Cerebellar nuclear complex (tissue), 1 donor: Measurements from ENCODE around the gene AUTS2.

Source experiments
- DNase-seq, 2 experiments: peaks; one replicate each; lab custom pipeline; 2025; lab: John Stamatoyannopoulos, UW

Gene AUTS2

DNA sequence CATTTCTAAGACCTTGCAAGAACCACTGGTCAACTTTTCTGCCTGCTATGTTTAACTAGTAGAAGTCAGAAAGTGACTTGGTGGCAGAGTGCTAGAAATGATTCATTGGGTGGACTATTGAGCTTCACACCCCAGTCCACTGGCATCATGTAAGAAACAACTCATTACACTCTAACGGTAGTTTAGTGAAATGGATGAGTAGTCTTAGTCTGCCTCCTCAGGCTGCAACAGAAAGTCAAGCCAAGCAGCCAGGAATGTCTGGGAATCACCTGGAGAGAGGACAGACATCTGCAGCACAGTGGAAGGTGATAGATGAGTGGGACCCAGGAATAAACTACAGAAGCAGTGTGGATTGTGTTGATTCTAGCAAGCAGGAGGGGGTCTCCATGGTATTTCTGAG is 125.4 kb downstream of the AUTS2 start:
- DNase-seq: no peak

DNA sequence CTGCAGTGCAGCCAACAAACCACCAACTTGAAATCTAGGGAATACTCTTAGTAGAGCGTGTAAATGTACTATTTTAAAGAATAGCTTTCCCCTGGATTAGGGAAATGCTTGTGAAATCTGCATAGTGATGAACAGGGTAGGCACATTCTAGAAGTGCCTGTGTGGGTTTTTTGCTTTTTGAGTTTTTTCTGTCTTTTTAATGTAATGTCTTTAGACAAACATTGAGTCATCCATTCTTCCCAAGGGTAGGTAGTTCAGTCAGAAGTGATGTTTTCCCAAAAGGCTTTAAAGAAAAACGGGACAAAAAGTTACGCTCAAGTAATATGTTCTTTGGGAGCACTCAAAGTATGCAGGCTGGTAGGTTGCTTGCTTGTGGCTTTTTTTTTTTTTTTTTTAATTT is 130.0 kb downstream of the AUTS2 start:
- no peak for DNase-seq

DNA sequence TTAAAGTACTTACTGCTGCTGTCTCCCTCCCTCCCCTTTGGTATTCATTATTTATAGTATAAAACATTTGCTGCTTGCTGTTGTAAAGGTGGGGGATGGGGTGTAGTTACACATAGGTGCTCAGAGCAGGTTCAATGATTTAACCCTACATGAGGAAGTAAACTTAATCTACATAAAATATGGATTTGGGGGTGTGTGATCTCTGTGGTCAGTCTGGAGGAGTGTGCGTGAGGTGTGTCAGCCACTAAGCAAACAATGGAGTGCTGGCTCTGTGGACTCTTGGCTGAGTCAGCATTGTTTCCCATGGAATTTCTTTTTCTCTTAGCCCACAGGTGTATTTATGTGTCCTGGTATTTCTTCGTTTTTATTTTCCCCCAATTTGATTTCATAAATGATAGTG is 133.9 kb downstream of the AUTS2 start:
- no peak for DNase-seq

DNA sequence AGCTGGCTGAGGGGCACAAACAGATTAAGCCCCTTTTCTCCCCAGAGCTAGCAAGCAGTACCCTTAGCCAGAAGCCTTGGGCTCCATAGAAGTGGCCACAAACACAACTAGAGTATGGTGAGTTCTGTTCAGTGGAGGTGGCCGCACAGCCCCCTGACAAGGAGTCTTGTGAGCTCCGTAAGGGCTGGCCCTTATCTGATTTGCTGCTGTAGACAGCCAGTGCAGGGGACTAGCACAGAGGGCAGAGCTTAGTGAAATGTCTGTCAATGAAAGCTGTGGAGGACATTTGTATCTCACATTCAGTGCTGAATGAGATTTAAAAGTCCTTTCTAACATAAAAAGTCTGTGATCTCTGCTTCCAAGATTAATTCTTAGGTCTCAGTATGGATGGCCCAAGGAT is 137.3 kb downstream of the AUTS2 start:
- DNase-seq: no peak

DNA sequence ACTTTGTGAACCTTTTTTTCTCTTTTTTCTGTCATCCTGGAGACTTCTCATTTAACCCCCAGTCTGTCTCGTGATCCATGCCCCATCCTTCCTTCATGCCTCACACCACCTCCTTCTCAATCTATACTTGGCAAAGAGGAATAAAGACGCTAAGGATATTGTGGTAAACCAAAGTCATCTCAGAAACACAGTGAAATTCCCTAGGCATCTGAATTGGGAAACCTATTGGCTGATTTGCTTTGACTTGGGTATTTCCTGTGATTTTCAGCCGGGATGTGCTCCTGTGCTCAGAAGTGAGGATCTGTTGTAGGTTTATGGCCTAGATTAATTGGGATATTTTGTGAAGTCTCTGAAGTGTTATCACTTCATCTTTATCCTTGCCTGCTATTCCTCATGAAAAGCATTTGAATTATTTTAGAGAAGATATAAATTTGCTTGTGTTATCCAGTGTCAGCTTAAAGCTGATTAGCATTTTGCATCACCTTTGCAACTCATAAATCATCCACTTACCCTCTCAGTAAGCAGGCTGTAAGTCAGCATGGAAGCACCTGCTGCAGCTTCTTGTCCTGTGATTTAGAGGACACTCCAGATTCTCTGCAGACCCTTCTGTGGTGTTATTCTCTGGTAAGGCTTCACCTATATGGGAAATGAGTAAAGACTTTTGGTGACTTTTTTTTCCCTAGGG is 138.0 kb downstream of the AUTS2 start:
- DNase-seq: no peak

DNA sequence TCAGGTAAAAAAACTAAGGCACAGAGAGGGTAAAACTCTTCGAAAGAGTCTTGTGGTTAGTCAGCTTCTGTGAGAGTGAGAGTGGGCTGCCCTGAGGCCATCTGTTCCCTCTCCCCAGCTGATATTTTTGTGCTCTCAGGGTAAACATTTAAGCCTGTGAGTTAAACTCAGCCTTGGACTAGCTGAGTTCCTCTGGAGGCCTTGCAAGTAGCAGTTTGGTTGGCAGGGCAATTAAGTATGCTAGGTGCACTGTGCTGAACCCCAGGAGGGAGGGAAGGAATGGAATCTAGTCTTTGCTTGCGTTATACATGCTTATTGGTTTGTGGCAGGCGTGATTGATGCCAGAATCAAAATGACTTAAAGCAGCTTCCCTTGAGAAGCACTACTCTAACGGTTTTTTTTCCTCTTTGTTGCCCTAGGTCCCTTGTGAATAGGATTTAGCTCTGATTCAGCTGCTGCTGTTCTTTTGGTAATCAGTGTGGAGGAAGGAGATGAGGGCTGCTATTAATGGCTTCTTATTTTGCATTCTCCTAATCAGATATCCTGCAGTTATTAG is 140.2 kb downstream of the AUTS2 start:
- DNase-seq: no peak

DNA sequence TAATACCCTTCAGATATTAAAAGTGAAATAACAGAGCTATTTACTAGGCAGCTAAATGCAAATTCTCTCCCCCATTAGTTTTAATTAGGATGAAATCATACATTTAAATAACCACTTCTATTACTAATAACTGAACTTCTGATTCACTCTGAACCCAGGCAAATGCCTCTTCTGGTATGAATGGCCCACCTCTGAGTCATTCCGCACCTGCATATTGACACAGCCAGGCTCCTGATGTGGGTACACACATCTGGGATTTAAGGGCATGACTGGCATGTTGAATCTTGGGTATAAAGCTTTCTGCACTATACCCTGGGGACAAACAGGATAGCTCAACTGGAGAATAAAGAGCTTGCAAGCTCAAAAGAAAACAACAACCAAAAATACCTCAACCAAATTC is 140.9 kb downstream of the AUTS2 start:
- no peak for DNase-seq

DNA sequence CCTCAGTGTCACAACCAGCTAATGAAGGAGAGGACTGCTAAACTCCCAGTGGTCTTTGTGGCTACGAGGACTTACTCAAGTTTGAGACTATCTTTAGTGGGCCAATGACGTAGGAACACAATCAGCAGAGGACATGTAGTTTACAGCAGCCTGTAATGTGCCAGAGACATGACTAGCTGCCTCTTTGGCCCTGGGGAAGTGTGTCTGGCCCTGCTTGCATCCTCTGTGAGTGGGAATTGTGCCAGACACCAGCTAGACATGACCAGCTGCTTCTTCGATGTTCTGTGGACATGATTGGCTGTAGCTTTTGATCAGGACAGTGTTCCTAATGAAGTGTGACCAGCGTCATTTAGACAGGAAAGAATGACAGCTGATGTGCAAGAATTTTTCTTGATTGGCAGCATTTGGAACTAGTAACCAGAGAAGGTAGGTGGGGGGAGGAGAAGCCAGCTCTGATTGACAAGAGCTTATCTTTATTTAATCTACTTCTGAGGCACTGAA is 141.7 kb downstream of the AUTS2 start:
- DNase-seq: no peak

DNA sequence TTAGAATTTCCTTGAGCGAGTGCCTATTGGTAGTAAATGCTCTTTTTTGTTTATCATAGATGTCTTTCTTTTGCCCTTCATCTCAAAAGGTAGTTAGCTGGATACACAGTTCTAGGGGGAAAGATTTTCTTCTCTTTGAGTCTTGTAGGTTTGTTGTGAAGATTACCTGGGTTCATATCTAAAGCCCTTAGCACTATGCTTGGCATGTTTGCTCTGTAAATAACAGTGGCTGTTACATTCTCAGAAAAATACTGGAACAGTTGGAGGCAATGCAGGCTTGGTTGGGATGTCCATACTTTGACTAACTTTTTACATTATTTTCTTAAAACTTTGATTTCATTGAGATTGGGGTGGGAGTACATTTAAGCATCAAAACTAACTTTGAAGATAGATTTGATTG is 144.0 kb downstream of the AUTS2 start:
- no peak for DNase-seq

DNA sequence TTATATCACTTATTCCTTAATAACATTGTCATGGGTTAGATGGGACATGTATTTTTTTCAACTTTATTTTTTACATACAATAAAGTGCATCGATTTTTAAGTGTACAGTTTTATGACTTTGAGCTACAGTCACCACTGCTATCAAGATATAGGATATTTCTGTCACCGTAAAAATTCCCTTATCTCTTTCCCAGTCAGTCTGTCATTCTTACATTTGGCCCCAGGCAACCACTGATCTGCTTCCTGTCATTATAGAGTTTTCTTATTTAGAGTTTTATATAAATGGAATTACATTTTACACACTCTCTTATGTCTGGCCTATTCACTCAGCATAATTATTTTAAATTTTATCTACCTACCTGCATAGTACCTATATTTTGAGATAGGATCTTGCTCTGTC is 145.2 kb downstream of the AUTS2 start:
- DNase-seq: no peak

DNA sequence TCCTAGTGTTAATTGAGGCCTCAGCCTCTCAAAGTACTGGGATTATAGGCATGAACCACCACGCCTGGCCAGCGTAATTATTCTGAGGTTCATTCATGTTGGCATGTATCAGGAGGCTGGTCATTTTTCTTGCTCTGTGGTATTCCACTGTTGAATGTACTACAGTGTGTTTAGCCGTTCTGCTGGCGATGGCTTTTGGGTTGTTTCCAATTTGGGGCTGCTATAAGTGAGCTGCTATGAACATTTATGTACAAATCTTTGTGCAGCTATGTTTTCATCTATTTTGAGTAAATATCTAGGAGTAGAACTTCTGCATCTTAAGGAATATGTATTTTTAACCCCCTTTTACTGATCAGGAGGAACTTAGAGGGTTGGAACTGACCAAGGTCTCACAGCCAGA is 145.8 kb downstream of the AUTS2 start:
- no peak for DNase-seq

DNA sequence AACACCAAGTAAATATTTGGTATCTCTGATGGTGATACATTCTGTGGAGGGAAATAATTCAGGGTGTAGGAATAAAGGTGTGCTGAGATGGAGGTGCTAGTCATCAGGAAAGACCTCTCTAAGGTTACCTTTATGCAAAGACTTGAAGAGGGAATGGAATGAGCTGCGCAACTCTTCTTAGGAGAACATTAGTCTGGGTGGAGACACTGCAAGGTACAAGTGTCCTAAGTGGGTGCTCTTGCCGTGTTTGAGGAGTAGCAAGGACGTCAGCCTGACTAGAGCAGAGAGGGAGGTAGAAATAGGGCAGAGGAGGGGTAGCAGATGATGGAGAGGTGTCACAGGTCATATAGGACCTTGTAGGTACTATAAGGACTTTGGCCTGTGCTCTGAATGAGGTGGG is 148.1 kb downstream of the AUTS2 start:
- no peak for DNase-seq

DNA sequence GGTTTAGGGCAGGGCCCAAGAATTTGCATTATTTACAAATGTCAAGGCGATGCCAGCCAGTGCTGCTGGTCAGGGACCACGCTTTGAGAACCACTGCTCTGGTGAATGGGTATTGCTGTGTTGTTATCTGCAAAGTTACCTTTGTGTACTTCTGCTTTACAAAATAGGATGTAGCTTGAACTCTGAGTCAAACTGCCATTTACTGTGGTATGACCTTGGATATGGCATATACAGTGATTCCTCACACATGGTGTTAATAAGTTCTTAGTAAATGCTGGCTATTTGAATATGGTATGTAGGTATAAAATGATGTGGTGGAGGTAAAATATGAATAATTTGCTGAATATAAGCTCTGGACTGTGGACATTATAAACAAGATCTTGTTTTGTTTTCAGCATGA is 148.9 kb downstream of the AUTS2 start:
- DNase-seq: no peak

DNA sequence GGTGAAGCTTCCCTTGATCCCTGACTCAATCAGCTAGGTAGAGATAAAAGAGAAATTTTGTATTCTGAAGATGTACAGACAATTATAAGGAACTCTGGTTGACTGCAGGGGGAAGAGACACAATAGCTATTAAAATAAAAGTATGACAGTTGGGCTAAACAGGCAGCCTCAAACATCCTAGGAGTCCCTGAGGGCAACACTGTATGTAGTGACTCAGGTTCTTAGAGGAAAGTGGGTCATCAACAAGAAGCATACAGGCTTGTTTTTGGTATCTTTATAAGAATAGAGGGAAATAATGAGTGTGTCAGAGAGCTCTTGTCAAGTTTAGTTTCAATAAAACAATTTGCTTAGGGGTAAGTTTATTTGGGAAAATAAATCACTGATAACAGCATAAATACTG is 150.3 kb downstream of the AUTS2 start:
- no peak for DNase-seq

DNA sequence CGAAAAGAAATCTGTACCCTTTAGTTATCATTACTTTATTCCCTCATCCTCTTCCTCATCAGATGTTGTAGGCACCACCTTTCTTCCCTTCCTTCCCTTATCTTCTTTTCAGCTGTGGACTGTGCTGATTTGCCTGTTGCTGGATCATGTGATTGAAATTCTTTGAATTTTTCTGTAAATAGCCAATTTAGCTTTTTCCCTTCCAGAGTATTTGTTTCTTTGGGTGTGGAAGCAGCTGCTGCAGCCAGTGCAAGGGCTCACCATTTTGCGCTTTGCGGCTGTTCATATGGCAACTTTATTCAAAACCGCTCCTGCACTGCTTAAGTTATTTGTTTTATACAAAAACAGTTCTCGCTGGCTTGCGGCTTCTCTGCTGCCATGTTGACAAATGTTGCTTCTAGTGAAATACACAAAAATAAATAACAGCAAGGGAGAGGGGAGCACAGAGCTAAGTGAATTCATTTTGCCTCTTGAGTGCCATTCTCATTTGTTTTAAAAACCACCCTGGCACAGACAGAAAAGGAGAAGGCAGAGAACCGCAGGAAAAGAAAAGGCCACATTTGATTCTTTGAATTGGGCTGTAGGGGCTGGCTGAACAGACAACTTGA is 151.2 kb downstream of the AUTS2 start:
- DNase-seq: no peak

DNA sequence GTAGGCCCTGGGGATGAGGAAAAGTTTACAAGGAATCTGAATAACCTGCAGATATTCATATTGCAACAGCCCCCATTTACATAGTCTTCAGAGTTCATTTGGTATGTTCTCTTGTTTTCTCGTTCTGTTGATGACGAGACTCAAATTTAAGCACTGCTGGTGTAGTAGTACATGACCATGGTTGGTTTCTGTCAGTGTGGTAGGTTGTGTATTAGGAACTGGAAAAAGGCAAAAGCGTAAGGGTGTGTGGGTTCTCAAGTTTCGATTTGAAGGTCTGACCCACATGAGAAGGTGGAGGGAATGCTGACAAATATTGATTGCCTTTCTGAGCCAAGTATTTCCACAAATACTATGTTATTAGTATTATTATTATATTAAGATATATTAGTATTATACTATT is 151.7 kb downstream of the AUTS2 start:
- DNase-seq: no peak

DNA sequence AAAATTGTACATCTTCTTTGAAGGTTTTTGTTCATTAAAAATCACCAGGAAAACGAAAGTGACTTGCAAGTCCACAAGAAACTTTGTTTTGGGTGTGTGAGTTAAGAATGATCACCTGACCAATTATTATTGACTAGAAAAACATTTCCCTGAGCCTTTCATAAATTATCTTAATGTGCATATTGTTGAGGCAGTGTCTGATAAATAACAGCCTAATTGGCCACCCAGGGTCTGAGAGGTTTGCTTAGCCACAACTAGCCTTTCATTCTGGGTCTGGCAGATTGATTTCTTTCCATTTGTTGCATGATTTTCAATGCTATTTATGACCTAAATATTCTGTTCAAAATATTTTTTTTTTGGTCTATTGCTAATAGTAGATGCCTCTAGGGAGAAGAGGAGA is 152.8 kb downstream of the AUTS2 start:
- DNase-seq: no peak

DNA sequence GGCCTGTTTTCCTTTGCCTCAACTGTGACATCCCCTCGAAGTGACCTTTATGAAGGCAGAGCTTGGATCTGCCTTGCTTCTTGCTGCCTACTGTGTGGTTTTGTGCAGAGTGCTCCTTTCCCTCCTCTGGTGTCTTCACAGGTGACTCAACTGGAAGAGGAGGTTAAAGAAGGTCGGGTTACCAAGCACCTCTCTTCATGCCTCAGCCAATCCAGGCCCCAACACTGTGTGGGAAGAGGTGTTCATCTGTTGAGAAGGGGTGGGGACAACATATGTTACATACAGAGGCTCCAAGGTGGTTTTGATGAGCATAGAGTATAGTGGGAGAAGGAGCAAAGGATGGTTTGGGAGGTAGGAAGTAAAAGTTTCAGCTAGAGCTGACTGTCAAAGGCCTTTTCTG is 155.7 kb downstream of the AUTS2 start:
- DNase-seq: no peak

DNA sequence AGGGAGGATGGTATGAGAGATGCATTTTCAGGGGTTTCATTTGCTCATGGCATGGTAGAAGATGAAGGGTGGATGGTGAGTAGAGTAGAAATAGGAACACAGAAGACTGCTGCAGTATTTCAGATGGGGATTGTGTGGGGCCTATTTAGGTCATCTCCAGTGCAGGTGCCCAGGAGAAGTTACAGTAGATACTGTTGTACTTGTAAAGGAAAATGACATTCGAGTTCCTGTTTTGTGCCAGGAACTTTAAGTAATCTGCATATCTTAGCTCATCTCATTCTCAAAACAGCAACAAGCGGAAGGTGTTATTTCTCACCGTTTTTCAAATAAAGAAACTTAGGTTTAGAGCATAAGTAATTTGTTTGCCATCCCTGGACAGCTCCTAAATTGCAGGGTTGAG is 156.2 kb downstream of the AUTS2 start:
- DNase-seq: no peak

DNA sequence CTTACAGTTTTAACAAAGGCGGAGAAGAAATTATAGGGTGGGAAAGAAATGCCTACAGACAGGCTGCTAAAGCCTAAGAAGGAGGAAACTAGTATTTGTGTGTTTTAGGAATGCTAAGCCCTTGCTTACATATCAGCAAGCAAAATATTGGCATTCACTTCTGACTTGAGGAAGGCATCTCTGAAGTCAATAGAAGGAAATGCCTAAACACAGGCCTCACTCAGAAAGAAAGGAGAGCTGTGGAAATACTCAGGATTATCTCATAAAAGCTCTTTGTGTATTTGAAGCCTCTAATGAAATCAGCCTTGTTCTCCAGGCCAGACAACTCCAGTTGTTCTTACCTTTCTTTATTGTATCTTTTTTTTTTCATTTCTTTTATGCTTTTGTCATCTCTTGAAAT is 158.0 kb downstream of the AUTS2 start:
- DNase-seq: no peak

DNA sequence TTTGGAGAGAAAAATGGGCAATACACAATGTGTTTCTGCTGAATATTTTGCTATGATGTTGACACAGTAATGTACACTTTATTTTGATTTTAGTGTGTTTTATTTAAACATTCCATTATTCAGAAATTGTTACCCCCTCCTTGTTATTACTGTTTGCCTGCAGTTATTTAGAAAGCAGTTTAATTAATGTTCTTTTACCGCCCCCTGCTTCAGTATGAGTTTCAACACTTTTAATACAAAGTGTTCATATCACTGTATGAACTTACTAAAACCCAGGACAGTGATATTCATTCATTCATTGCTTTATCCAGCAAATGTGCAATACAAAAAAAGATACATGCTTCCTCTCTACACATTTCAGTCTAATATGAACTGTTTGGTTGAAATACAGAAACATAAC is 159.3 kb downstream of the AUTS2 start:
- no peak for DNase-seq

DNA sequence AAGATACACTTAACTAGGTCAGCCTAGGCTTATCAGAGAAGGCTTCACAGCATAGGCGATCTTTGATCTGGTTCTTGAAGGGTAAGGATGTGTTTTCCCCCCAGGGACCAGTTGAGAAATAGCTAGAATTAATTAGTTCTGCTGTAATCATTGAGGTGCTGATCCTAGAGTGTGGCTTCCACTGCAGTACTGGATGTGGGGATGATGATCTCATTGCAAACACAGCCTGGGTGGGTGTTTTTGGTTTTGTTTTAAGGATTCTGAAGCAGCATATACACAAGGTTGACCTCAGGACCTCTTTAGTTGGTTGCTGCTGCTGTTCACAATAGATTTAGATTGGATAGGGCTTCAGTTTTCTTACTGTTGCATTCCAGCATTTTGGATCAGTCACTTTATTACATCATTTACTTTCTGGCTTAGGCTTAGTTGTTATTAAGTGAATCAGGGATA is 159.7 kb downstream of the AUTS2 start:
- DNase-seq: no peak

DNA sequence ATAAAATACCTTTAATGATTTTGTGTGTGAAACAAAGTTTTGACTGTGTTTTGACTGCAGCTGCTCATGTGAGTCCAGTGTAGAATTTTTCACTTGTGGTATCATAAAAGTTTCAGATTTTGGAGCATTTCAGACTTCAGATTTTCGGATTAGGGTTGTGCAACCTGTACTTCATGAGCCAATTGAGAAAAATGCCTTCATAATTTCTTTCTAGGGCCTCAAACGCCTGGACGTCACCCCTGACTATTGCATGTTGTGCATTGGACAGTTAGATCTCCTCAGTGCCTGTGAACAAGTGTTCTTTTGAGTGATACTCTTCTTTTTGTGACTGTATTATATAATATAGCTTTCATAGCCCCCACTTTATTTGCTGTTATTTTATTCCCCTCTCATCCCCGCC is 161.1 kb downstream of the AUTS2 start:
- no peak for DNase-seq
